A549 (cell line): Measurements from ENCODE around the gene MTSS2.

Experiments
- CTCF ChIP-seq: fragments of >200 bp; sonication (Bioruptor Twin); formaldehyde crosslinking; IDR thresholded peaks from 3 replicates; pipeline ENCODE4 v1.5.1; 2016
- FOXS1 ChIP-seq: fragments of 250-450 bp; sonication (Bioruptor Pico); IDR thresholded peaks from 2 replicates; pipeline ENCODE4 v1.5.0; 2020; ENCODE audit warnings: mild to moderate bottlenecking, moderate library complexity
- RARB ChIP-seq: fragments of 250-450 bp; sonication (Bioruptor Pico); IDR thresholded peaks from 2 replicates; pipeline ENCODE4 v1.8.0; 2021; ENCODE audit warnings: mild to moderate bottlenecking, moderate library complexity
- REST ChIP-seq: fragments of 200-600 bp; sonication (generic); IDR thresholded peaks from 2 replicates; pipeline ENCODE4 v1.6.1; 2016; ENCODE audit warnings: antibody characterized with exemption, mild to moderate bottlenecking, moderate library complexity
- SMC3 ChIP-seq: fragments of >200 bp; sonication (Bioruptor Twin); formaldehyde crosslinking; IDR thresholded peaks from 3 replicates; pipeline ENCODE4 v1.6.1; 2018; ENCODE audit warnings: inconsistent platforms

- TF ChIP-seq RARB (CRISPR knock-in tag): no peak
- no peak for TF ChIP-seq CTCF
- TF ChIP-seq SMC3: no peak
- TF ChIP-seq FOXS1 (CRISPR knock-in tag): no peak
- TF ChIP-seq REST: no peak
Measured at GRCh38 chr16:70684146-70685060, 1.4 kb downstream of the MTSS2 start.
